HCT116 (cell line): ENCODE data around the gene DPP9. TPM values are rescaled to one million over a fixed set of nuclear protein-coding genes. Genes with fewer than 3 reads are reported as not detected.

ENCODE experiments used
- ATAC-seq: fragments of 200-7000 bp; cut with Tn5 transposase; 2 replicates; pipeline ENCODE4 v1.9.1; 2020; ENCODE audit warnings: mild to moderate bottlenecking, moderate library complexity
- BruUV-seq: library from RNA; stranded (reverse); fragments of 400-500 nt; replicated peaks from 2 replicates; lab custom pipeline; 2021; lab: Mats Ljungman, UMichigan
- CTCF ChIA-PET: fragments of 300-600 bp; sonication (Branson Sonifier 250); formaldehyde crosslinking; loops from one replicate; lab custom pipeline; 2021; ENCODE audit warnings: antibody characterized with exemption; lab: Charles Lee
- POLR2A ChIA-PET: fragments of 300-600, 350-600 bp; sonication (Branson Sonifier 250); formaldehyde crosslinking; loops from one replicate; lab custom pipeline; 2021; ENCODE audit warnings: antibody characterized with exemption; lab: Charles Lee
- RAD21 ChIA-PET, 2 experiments: fragments of 300-600 bp; sonication (Branson Sonifier 250); formaldehyde crosslinking; loops; one replicate each; lab custom pipeline; 2023; ENCODE audit warnings: low total read pairs in 2 of 2; ENCODE audit not compliant: uncharacterized antibody in 2 of 2, unreplicated experiment in 2 of 2, low non-redundant PET in 1 of 2; lab: Charles Lee
- DNase-seq: peaks from one replicate; pipeline ENCODE4 v3.0.0-alpha.2; 2010; ENCODE audit warnings: low read depth, low spot score
- H2AFZ ChIP-seq: fragments of 200-600 bp; shearing (Covaris generic), sonication (generic); 2 replicates; pipeline ENCODE4 v1.6.1; 2017; ENCODE audit warnings: low read depth, mixed run types, mixed read lengths, antibody characterized with exemption, low read length; ENCODE audit not compliant: poor library complexity, severe bottlenecking
- H3K27ac ChIP-seq: 2 replicates; pipeline ENCODE4 v1.5.1; 2012; ENCODE audit warnings: low read depth, low read length
- H3K27me3 ChIP-seq: fragments of 200-600 bp; sonication (generic); 2 replicates; pipeline ENCODE4 v1.6.1; 2016; ENCODE audit warnings: mixed run types, low read length, mixed read lengths; ENCODE audit not compliant: insufficient read depth
- H3K36me3 ChIP-seq, 2 experiments: fragments of 200-500 bp in 1 of 2; fragments of 200-600 bp in 1 of 2; sonication (Bioruptor generic) in 1 of 2; sonication (generic) in 1 of 2; 2 replicates each; pipeline versions ENCODE4 v1.5.1 to v1.6.1; 2014 to 2016; ENCODE audit warnings: low read length in 2 of 2, inconsistent platforms in 1 of 2, mixed read lengths in 1 of 2, mixed run types in 1 of 2; ENCODE audit not compliant: insufficient read depth in 2 of 2, control insufficient read depth in 1 of 2
- H3K4me1 ChIP-seq, 2 experiments: fragments of 200-600 bp in 1 of 2; sonication (generic) in 1 of 2; 2 replicates each; pipeline versions ENCODE4 v1.5.1 to v1.6.1; 2012 to 2017; ENCODE audit warnings: low read length in 2 of 2, inconsistent platforms in 1 of 2, mild to moderate bottlenecking in 1 of 2, mixed read lengths in 1 of 2, mixed run types in 1 of 2, moderate library complexity in 1 of 2; ENCODE audit not compliant: insufficient read depth in 2 of 2, control insufficient read depth in 1 of 2
- H3K4me2 ChIP-seq: fragments of 200-600 bp; sonication (generic); 2 replicates; pipeline ENCODE4 v1.6.1; 2017; ENCODE audit warnings: mixed run types, low read length, mixed read lengths
- H3K4me3 ChIP-seq, 2 experiments: fragments of 200-600 bp in 1 of 2; sonication (generic) in 1 of 2; replicated peaks in 1 of 2; 2 replicates each; pipeline ENCODE4 v1.5.1; 2011 to 2016; ENCODE audit warnings: low read length in 2 of 2, control low read depth in 1 of 2, low read depth in 1 of 2, mild to moderate bottlenecking in 1 of 2, mixed read lengths in 1 of 2, mixed run types in 1 of 2
- H3K79me2 ChIP-seq: fragments of 200-600 bp; sonication (generic); 2 replicates; pipeline ENCODE4 v1.6.1; 2017; ENCODE audit warnings: mild to moderate bottlenecking, mixed run types, low read length, moderate library complexity, mixed read lengths; ENCODE audit not compliant: insufficient read depth
- H3K9ac ChIP-seq: fragments of 200-600 bp; sonication (generic); 2 replicates; pipeline ENCODE4 v1.6.1; 2016; ENCODE audit warnings: low read length, mixed read lengths
- H3K9me2 ChIP-seq: fragments of 200-600 bp; sonication (generic), shearing (Covaris generic); 2 replicates; pipeline ENCODE4 v1.6.1; 2017; ENCODE audit warnings: mixed run types, mild to moderate bottlenecking, moderate library complexity; ENCODE audit not compliant: insufficient read depth
- H3K9me3 ChIP-seq, 2 experiments: fragments of 200-500 bp in 1 of 2; fragments of 200-600 bp in 1 of 2; sonication (Bioruptor generic) in 1 of 2; sonication (generic) in 1 of 2; 2 replicates each; pipeline ENCODE4 v1.6.1; 2014 to 2017; ENCODE audit warnings: low read length in 2 of 2, mixed read lengths in 2 of 2, inconsistent platforms in 1 of 2, low read depth in 1 of 2, mild to moderate bottlenecking in 1 of 2, mixed run types in 1 of 2, moderate library complexity in 1 of 2; ENCODE audit not compliant: control insufficient read depth in 1 of 2, insufficient read depth in 1 of 2
- H4K20me1 ChIP-seq: fragments of 200-600 bp; sonication (generic), shearing (Covaris generic); 2 replicates; pipeline ENCODE4 v1.6.1; 2017; ENCODE audit warnings: mixed run types, mild to moderate bottlenecking, moderate library complexity; ENCODE audit not compliant: insufficient read depth
- CEBPB ChIP-seq: IDR thresholded peaks from 2 replicates; pipeline ENCODE4 v1.6.1; 2012; ENCODE audit warnings: low read depth
- EGR1 ChIP-seq: IDR thresholded peaks from 2 replicates; pipeline ENCODE4 v1.6.1; 2012; ENCODE audit warnings: low read depth
- ELF1 ChIP-seq: IDR thresholded peaks from 2 replicates; pipeline ENCODE4 v1.6.1; 2012; ENCODE audit warnings: low read depth, borderline replicate concordance
- EZH2 ChIP-seq: fragments of 200-600 bp; sonication (generic); IDR thresholded peaks from 2 replicates; pipeline ENCODE4 v1.6.1; 2017; ENCODE audit warnings: antibody characterized with exemption, mixed run types
- EZH2phosphoT487 ChIP-seq: fragments of 200-600 bp; IDR thresholded peaks from 2 replicates; pipeline ENCODE4 v1.6.1; 2018; ENCODE audit warnings: antibody characterized with exemption, borderline replicate concordance
- JUND ChIP-seq: IDR thresholded peaks from 2 replicates; pipeline ENCODE4 v1.6.1; 2012
- MAX ChIP-seq: IDR thresholded peaks from 2 replicates; pipeline ENCODE4 v1.6.1; 2012
- POLR2A ChIP-seq: IDR thresholded peaks from 2 replicates; pipeline ENCODE4 v1.7.0; 2011; ENCODE audit warnings: borderline replicate concordance; ENCODE audit not compliant: insufficient read depth, insufficient read length; ENCODE audit errors: extremely low read depth
- POLR2AphosphoS5 ChIP-seq: IDR thresholded peaks from 2 replicates; pipeline ENCODE4 v1.6.1; 2011; ENCODE audit warnings: mild to moderate bottlenecking, low read depth, low read length, moderate library complexity
- RAD21 ChIP-seq: IDR thresholded peaks from 2 replicates; pipeline ENCODE4 v1.6.1; 2012; ENCODE audit warnings: low read depth, mild to moderate bottlenecking
- SIN3A ChIP-seq: IDR thresholded peaks from 2 replicates; pipeline ENCODE4 v1.6.1; 2012; ENCODE audit warnings: low read depth
- SP1 ChIP-seq: IDR thresholded peaks from 2 replicates; pipeline ENCODE4 v1.6.1; 2012; ENCODE audit warnings: low read depth
- SRF ChIP-seq: IDR thresholded peaks from 2 replicates; pipeline ENCODE4 v1.6.1; 2012; ENCODE audit warnings: low read depth
- ZFX ChIP-seq: fragments of 450-650 bp; IDR thresholded peaks from 2 replicates; pipeline ENCODE4 v1.6.1; 2017
- intact Hi-C: fragments of 100-400 bp; cut with micrococcal nuclease; formaldehyde crosslinking; loops from 2 replicates; pipeline ENCODE4 v1.10.0; 2022
- total RNA-seq: library from RNA; stranded (reverse); gene quantifications from one replicate; pipeline ENCODE4 v1.2.1, GENCODE V29; 2021; ENCODE audit not compliant: unreplicated experiment
- TF ChIP-seq, protein P1 (sequence below): IDR thresholded peaks from 2 replicates; pipeline ENCODE4 v1.6.1; 2011; ENCODE audit warnings: mild to moderate bottlenecking, low read length, moderate library complexity; ENCODE audit not compliant: insufficient replicate concordance; ENCODE audit errors: extremely low read depth
- TF ChIP-seq, protein P2 (sequence below): IDR thresholded peaks from 2 replicates; pipeline ENCODE4 v1.6.1; 2012; ENCODE audit warnings: low read depth
- TF ChIP-seq, protein P3 (sequence below), 3 experiments: fragments of 200-600 bp in 1 of 3; sonication (generic) in 1 of 3; IDR thresholded peaks in 2 of 3; conservative IDR thresholded peaks in 1 of 3; 2 replicates each; pipeline ENCODE4 v1.5.1; 2012 to 2017; ENCODE audit warnings: low read depth in 2 of 3, low read length in 2 of 3, antibody characterized with exemption in 1 of 3, borderline replicate concordance in 1 of 3, control low read depth in 1 of 3, mild to moderate bottlenecking in 1 of 3, mixed read lengths in 1 of 3, mixed run types in 1 of 3, moderate library complexity in 1 of 3; ENCODE audit not compliant: insufficient read depth in 1 of 3

Gene DPP9
- total RNA-seq, 1 experiment from 2014 or later: 67.6 TPM

- Histone ChIP-seq H4K20me1 (no peaks in the 10 kb centered on the region), H3K9me2 (no peaks in the 10 kb centered on the region), H3K9me3 (no peaks in the 10 kb centered on the region), H3K4me1 (peaks cover 8 to 19% of the 10 kb centered on the region in 2 experiments), H3K9ac (peak overlapping the region; percentile 66), H3K36me3 (peaks cover 4 to 47% of the 10 kb centered on the region in 2 experiments), H3K27ac (peak overlapping the region; percentile 75), H3K4me3 (peak overlapping the region in 1 of 2 experiments; percentile 46; a peak in 1 of 4 replicates), H3K79me2 (peaks cover 9% of the 10 kb centered on the region; the same call in 1 of the 2 replicates), H3K27me3 (no peaks in the 10 kb centered on the region), H2AFZ (no peak overlapping the region), H3K4me2 (peak overlapping the region; percentile 73)
- no TSS peak for BruUV-seq
- intact Hi-C loops: no loop called here
- DNase-seq: no peak
- no peak for TF ChIP-seq EGR1
- no peak for TF ChIP-seq MAX
- TF ChIP-seq CEBPB: no peak
- no peak for TF ChIP-seq ELF1
- no peak for TF ChIP-seq EZH2phosphoT487
- TF ChIP-seq EZH2: no peak
- TF ChIP-seq POLR2A: no peak
- TF ChIP-seq SP1: no peak
- TF ChIP-seq, protein P1, sequence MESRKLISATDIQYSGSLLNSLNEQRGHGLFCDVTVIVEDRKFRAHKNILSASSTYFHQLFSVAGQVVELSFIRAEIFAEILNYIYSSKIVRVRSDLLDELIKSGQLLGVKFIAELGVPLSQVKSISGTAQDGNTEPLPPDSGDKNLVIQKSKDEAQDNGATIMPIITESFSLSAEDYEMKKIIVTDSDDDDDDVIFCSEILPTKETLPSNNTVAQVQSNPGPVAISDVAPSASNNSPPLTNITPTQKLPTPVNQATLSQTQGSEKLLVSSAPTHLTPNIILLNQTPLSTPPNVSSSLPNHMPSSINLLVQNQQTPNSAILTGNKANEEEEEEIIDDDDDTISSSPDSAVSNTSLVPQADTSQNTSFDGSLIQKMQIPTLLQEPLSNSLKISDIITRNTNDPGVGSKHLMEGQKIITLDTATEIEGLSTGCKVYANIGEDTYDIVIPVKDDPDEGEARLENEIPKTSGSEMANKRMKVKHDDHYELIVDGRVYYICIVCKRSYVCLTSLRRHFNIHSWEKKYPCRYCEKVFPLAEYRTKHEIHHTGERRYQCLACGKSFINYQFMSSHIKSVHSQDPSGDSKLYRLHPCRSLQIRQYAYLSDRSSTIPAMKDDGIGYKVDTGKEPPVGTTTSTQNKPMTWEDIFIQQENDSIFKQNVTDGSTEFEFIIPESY: no peak
- no peak for TF ChIP-seq SRF
- no peak for TF ChIP-seq RAD21
- TF ChIP-seq, protein P2, sequence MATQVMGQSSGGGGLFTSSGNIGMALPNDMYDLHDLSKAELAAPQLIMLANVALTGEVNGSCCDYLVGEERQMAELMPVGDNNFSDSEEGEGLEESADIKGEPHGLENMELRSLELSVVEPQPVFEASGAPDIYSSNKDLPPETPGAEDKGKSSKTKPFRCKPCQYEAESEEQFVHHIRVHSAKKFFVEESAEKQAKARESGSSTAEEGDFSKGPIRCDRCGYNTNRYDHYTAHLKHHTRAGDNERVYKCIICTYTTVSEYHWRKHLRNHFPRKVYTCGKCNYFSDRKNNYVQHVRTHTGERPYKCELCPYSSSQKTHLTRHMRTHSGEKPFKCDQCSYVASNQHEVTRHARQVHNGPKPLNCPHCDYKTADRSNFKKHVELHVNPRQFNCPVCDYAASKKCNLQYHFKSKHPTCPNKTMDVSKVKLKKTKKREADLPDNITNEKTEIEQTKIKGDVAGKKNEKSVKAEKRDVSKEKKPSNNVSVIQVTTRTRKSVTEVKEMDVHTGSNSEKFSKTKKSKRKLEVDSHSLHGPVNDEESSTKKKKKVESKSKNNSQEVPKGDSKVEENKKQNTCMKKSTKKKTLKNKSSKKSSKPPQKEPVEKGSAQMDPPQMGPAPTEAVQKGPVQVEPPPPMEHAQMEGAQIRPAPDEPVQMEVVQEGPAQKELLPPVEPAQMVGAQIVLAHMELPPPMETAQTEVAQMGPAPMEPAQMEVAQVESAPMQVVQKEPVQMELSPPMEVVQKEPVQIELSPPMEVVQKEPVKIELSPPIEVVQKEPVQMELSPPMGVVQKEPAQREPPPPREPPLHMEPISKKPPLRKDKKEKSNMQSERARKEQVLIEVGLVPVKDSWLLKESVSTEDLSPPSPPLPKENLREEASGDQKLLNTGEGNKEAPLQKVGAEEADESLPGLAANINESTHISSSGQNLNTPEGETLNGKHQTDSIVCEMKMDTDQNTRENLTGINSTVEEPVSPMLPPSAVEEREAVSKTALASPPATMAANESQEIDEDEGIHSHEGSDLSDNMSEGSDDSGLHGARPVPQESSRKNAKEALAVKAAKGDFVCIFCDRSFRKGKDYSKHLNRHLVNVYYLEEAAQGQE: no peak
- TF ChIP-seq, protein P3, sequence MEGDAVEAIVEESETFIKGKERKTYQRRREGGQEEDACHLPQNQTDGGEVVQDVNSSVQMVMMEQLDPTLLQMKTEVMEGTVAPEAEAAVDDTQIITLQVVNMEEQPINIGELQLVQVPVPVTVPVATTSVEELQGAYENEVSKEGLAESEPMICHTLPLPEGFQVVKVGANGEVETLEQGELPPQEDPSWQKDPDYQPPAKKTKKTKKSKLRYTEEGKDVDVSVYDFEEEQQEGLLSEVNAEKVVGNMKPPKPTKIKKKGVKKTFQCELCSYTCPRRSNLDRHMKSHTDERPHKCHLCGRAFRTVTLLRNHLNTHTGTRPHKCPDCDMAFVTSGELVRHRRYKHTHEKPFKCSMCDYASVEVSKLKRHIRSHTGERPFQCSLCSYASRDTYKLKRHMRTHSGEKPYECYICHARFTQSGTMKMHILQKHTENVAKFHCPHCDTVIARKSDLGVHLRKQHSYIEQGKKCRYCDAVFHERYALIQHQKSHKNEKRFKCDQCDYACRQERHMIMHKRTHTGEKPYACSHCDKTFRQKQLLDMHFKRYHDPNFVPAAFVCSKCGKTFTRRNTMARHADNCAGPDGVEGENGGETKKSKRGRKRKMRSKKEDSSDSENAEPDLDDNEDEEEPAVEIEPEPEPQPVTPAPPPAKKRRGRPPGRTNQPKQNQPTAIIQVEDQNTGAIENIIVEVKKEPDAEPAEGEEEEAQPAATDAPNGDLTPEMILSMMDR (IDR thresholded peaks at IDR 0.05 in 2 of 3, conservative IDR thresholded peaks at IDR 0.05 in 1 of 3; ENCODE audit: borderline replicate concordance in 1 of 3, insufficient read depth in 1 of 3, low read depth in 2 of 3, low read length in 2 of 3): no peak
- TF ChIP-seq ZFX: no peak
- TF ChIP-seq JUND: no peak
- no peak for TF ChIP-seq POLR2AphosphoS5
- no peak for TF ChIP-seq SIN3A
- CTCF ChIA-PET: no interaction called here
- RAD21 ChIA-PET: no interaction called here
- POLR2A ChIA-PET: no interaction called here
- no peak for ATAC-seq
These were observed 30.0 kb downstream of the DPP9 start for GRCh38 chr19:4693471-4694121.
